ENCODE results near the gene GTF2IRD1. TPM values are rescaled to one million over a fixed set of nuclear protein-coding genes. Genes with fewer than 3 reads are reported as not detected.

The GTF2IRD1 gene
- total and polyA plus RNA-seq, 2 experiments from 2014 or later: 28.7 to 37.1 TPM

DNA sequence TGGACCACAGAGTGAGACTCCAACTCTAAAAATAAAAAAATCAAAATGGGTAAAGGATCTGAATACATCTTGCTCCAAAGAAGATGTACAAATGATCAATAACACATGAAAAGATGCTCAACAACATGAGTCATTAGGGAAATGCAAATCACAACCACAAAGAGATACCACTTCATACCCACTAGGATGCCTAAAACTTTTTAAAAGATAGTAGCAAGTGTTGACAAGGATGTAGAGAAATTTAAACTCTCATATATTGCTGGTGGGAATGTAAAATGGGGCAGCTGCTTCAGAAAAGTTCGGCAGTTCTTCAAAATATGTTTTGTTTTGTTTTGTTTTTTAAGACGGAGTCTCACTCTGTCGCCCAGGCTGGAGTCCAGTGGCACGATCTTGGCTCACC lies 45.7 kb upstream of the GTF2IRD1 start:
- no peaks in the 10 kb centered on the region for H3K27me3 ChIP-seq (ENCODE audit: insufficient read depth)
- no peaks in the 10 kb centered on the region for H3K79me2 ChIP-seq (replicated peaks; ENCODE audit: insufficient read depth)
- no peaks in the 10 kb centered on the region for H3K4me1 ChIP-seq (ENCODE audit: insufficient read depth)
- no peaks in the 10 kb centered on the region for H3K9me2 ChIP-seq (ENCODE audit: insufficient read depth)
- Mint-ChIP-seq H3K9me3 (no peaks in the 10 kb centered on the region), H3K27ac (no peak overlapping the region), H3K4me1 (peaks cover 10% of the 10 kb centered on the region; the same call in 1 of the 3 replicates), H3K4me3 (no peak overlapping the region), H3K36me3 (ENCODE audit: low read depth) (peaks cover 10% of the 10 kb centered on the region; the same call in 2 of the 3 replicates), H3K27me3 (ENCODE audit: insufficient read depth, low read depth, poor library complexity) (peaks cover 14% of the 10 kb centered on the region)
- no peak for DNase-seq (ENCODE audit: low spot score)
- H3F3A ChIP-seq (replicated peaks; ENCODE audit: low read depth): peaks cover 3% of the 10 kb centered on the region; the same call in 1 of the 2 replicates
- no peak overlapping the region for H3K4me2 ChIP-seq
- TF ChIP-seq STAT1 (IDR thresholded peaks at IDR 0.05; ENCODE audit: unreplicated experiment) (no peak), ZNF331 (CRISPR knock-in tag; IDR thresholded peaks at IDR 0.05; ENCODE audit: low read depth) (no peak), EZH2phosphoT487 (IDR thresholded peaks at IDR 0.05; ENCODE audit: unreplicated experiment) (no peak), POLR2AphosphoS5 (IDR thresholded peaks at IDR 0.05; ENCODE audit: low read depth) (no peak), NANOG (IDR thresholded peaks at IDR 0.05; ENCODE audit: borderline replicate concordance) (no peak), ZNF114 (CRISPR knock-in tag; IDR thresholded peaks at IDR 0.05) (no peak), EZH2 (IDR thresholded peaks at IDR 0.05; ENCODE audit: low read depth, unreplicated experiment) (no peak), CREB1 (CRISPR knock-in tag; IDR thresholded peaks at IDR 0.05; ENCODE audit: low read depth) (no peak), JUNB (IDR thresholded peaks at IDR 0.05; ENCODE audit: unreplicated experiment) (no peak)
- TF ChIP-seq, protein P1, sequence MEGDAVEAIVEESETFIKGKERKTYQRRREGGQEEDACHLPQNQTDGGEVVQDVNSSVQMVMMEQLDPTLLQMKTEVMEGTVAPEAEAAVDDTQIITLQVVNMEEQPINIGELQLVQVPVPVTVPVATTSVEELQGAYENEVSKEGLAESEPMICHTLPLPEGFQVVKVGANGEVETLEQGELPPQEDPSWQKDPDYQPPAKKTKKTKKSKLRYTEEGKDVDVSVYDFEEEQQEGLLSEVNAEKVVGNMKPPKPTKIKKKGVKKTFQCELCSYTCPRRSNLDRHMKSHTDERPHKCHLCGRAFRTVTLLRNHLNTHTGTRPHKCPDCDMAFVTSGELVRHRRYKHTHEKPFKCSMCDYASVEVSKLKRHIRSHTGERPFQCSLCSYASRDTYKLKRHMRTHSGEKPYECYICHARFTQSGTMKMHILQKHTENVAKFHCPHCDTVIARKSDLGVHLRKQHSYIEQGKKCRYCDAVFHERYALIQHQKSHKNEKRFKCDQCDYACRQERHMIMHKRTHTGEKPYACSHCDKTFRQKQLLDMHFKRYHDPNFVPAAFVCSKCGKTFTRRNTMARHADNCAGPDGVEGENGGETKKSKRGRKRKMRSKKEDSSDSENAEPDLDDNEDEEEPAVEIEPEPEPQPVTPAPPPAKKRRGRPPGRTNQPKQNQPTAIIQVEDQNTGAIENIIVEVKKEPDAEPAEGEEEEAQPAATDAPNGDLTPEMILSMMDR (conservative IDR thresholded peaks at IDR 0.05; ENCODE audit: low read depth in 2 of 2): no peak
- TF ChIP-seq, protein P2, sequence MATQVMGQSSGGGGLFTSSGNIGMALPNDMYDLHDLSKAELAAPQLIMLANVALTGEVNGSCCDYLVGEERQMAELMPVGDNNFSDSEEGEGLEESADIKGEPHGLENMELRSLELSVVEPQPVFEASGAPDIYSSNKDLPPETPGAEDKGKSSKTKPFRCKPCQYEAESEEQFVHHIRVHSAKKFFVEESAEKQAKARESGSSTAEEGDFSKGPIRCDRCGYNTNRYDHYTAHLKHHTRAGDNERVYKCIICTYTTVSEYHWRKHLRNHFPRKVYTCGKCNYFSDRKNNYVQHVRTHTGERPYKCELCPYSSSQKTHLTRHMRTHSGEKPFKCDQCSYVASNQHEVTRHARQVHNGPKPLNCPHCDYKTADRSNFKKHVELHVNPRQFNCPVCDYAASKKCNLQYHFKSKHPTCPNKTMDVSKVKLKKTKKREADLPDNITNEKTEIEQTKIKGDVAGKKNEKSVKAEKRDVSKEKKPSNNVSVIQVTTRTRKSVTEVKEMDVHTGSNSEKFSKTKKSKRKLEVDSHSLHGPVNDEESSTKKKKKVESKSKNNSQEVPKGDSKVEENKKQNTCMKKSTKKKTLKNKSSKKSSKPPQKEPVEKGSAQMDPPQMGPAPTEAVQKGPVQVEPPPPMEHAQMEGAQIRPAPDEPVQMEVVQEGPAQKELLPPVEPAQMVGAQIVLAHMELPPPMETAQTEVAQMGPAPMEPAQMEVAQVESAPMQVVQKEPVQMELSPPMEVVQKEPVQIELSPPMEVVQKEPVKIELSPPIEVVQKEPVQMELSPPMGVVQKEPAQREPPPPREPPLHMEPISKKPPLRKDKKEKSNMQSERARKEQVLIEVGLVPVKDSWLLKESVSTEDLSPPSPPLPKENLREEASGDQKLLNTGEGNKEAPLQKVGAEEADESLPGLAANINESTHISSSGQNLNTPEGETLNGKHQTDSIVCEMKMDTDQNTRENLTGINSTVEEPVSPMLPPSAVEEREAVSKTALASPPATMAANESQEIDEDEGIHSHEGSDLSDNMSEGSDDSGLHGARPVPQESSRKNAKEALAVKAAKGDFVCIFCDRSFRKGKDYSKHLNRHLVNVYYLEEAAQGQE (IDR thresholded peaks at IDR 0.05; ENCODE audit: unreplicated experiment): no peak
- TF ChIP-seq, protein P3, sequence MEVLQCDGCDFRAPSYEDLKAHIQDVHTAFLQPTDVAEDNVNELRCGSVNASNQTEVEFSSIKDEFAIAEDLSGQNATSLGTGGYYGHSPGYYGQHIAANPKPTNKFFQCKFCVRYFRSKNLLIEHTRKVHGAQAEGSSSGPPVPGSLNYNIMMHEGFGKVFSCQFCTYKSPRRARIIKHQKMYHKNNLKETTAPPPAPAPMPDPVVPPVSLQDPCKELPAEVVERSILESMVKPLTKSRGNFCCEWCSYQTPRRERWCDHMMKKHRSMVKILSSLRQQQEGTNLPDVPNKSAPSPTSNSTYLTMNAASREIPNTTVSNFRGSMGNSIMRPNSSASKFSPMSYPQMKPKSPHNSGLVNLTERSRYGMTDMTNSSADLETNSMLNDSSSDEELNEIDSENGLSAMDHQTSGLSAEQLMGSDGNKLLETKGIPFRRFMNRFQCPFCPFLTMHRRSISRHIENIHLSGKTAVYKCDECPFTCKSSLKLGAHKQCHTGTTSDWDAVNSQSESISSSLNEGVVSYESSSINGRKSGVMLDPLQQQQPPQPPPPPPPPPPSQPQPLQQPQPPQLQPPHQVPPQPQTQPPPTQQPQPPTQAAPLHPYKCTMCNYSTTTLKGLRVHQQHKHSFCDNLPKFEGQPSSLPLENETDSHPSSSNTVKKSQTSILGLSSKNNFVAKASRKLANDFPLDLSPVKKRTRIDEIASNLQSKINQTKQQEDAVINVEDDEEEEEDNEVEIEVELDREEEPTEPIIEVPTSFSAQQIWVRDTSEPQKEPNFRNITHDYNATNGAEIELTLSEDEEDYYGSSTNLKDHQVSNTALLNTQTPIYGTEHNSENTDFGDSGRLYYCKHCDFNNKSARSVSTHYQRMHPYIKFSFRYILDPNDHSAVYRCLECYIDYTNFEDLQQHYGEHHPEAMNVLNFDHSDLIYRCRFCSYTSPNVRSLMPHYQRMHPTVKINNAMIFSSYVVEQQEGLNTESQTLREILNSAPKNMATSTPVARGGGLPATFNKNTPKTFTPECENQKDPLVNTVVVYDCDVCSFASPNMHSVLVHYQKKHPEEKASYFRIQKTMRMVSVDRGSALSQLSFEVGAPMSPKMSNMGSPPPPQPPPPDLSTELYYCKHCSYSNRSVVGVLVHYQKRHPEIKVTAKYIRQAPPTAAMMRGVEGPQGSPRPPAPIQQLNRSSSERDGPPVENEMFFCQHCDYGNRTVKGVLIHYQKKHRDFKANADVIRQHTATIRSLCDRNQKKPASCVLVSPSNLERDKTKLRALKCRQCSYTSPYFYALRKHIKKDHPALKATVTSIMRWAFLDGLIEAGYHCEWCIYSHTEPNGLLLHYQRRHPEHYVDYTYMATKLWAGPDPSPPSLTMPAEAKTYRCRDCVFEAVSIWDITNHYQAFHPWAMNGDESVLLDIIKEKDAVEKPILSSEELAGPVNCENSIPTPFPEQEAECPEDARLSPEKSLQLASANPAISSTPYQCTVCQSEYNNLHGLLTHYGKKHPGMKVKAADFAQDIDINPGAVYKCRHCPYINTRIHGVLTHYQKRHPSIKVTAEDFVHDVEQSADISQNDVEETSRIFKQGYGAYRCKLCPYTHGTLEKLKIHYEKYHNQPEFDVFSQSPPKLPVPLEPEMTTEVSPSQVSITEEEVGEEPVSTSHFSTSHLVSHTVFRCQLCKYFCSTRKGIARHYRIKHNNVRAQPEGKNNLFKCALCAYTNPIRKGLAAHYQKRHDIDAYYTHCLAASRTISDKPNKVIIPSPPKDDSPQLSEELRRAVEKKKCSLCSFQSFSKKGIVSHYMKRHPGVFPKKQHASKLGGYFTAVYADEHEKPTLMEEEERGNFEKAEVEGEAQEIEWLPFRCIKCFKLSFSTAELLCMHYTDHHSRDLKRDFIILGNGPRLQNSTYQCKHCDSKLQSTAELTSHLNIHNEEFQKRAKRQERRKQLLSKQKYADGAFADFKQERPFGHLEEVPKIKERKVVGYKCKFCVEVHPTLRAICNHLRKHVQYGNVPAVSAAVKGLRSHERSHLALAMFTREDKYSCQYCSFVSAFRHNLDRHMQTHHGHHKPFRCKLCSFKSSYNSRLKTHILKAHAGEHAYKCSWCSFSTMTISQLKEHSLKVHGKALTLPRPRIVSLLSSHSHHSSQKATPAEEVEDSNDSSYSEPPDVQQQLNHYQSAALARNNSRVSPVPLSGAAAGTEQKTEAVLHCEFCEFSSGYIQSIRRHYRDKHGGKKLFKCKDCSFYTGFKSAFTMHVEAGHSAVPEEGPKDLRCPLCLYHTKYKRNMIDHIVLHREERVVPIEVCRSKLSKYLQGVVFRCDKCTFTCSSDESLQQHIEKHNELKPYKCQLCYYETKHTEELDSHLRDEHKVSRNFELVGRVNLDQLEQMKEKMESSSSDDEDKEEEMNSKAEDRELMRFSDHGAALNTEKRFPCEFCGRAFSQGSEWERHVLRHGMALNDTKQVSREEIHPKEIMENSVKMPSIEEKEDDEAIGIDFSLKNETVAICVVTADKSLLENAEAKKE (CRISPR knock-in tag; IDR thresholded peaks at IDR 0.05): no peak
- TF ChIP-seq, protein P4, sequence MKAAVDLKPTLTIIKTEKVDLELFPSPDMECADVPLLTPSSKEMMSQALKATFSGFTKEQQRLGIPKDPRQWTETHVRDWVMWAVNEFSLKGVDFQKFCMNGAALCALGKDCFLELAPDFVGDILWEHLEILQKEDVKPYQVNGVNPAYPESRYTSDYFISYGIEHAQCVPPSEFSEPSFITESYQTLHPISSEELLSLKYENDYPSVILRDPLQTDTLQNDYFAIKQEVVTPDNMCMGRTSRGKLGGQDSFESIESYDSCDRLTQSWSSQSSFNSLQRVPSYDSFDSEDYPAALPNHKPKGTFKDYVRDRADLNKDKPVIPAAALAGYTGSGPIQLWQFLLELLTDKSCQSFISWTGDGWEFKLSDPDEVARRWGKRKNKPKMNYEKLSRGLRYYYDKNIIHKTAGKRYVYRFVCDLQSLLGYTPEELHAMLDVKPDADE (IDR thresholded peaks at IDR 0.05): no peak
- no peak overlapping the region for H2AFZ ChIP-seq
- H3K27ac ChIP-seq (ENCODE audit: low read depth): no peak overlapping the region
- no peaks in the 10 kb centered on the region; the same call in 1 of the 2 replicates for H4K20me1 ChIP-seq (replicated peaks; ENCODE audit: insufficient read depth)
- no peak overlapping the region for H3K4me3 ChIP-seq
- ATAC-seq: no peak
- no peaks in the 10 kb centered on the region for H3K36me3 ChIP-seq (ENCODE audit: insufficient read depth)
